ENCODE measurements around the gene LILRA2.
A peak's percentile ranks its signal among the peaks of the same experiment; 100 is the strongest.
"Not testable (repeated sequence)": the region's sequence is repeated elsewhere in the genome, so short reads cannot be mapped to it uniquely, and the experiment has no call there.

The LILRA2 gene

DNA sequence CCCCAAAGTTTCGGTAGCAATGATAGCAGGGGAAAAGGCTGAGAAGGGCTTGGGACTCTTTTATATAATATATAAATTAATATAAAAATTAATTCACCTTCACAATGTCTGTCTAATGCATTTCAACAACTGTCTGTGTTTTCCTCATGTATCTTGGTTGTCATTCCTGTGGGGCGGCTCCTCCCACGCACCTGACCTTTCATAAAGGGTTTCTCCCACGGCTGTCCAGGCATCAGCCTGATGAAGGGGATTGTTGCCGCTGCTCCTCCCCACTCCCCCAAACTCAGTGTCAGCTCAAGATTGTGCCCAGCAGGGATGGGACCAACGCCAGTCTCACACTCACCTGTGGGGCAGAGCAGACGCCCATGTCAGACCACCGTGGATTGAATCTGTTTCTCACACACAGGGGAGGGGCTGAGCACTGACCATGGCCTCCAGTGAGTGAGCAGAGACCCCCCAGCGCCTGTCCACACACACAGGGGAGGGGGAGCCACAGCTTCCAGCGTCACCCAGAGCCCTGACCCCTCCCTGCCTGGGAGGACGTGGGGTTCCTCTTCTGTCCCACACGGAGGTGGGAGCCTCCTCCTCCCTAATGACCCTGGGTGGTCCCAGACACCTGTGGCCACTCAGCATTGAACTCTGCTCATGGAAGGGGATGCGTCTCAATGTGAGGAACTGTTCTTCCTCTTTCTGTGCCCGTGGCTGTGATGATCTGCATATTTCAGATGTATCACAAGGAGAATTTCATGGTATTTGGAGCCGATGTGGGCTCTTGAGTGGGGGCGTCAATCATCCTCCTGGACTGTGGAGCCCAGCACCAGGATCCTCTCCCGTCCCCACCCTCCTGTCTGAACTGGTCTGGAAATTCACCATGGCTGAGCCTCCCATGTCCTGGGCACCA, 1.6 kb upstream of the LILRA2 start:
- DNase-seq, result not testable (repeated sequence)

DNA sequence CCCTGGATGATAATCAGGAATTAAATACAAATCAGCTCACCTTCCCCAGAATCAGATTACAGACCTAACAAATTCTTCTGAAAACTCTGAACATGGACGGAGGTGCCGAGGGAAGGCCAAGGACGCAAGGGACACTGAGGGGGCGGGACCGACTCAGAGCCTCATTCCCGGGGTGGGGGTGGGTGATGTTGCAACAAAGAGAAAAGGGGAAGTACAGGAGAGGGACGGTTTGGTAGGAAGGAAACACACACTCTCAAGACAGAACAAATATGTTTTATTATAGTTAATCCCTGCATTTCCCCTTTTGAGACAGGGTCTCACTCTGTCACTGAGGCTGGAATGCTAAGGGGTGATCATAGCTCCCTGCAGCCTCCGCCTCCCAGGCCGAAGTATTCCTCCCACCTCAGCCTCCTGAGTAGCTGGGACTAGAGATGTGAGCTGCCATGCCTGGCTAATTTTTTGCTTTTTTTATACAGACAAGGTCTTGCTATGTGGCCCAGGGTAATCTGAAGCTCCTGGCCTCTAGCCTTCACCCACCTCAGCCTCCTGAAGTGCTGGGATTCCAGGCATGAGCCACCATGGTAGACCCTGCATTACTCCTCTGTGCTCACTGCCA, 786 bp upstream of the LILRA2 start:
- DNase-seq, result no peak

DNA sequence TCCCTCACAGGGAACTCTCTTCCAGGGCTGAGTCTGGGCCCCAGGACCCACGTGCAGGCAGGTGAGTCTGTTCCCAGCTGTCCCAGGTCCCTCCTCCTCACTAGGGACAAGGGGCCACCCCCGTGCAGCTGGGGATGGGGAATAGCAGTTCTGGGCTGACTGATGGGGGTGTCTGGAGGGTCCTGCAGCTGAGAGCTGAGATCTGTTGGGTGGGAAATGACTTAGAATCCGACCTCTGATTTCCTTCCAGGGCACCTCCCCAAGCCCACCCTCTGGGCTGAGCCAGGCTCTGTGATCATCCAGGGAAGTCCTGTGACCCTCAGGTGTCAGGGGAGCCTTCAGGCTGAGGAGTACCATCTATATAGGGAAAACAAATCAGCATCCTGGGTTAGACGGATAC, 461 bp downstream of the LILRA2 start:
- DNase-seq, result no peak

DNA sequence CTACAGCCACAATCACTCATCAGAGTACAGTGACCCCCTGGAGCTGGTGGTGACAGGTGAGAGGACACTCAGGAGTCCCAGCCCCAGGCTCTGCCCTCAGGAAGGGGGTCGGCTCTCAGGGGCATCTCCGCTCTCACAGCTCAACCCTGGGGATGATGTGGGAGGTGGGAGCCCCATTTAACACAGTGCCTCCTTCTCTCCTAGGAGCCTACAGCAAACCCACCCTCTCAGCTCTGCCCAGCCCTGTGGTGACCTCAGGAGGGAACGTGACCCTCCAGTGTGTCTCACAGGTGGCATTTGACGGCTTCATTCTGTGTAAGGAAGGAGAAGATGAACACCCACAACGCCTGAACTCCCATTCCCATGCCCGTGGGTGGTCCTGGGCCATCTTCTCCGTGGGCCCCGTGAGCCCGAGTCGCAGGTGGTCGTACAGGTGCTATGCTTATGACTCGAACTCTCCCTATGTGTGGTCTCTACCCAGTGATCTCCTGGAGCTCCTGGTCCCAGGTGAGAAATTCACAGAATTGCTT, 1.0 kb downstream of the LILRA2 start:
- DNase-seq, result no peak

DNA sequence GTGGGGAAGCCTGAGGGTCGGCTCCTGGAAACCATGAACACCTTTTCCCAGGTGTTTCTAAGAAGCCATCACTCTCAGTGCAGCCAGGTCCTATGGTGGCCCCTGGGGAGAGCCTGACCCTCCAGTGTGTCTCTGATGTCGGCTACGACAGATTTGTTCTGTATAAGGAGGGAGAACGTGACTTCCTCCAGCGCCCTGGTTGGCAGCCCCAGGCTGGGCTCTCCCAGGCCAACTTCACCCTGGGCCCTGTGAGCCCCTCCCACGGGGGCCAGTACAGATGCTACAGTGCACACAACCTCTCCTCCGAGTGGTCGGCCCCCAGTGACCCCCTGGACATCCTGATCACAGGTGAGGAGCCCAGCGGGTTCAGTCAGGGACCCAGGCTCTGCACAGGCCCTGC, 1.6 kb downstream of the LILRA2 start:
- not testable (repeated sequence) for DNase-seq

DNA sequence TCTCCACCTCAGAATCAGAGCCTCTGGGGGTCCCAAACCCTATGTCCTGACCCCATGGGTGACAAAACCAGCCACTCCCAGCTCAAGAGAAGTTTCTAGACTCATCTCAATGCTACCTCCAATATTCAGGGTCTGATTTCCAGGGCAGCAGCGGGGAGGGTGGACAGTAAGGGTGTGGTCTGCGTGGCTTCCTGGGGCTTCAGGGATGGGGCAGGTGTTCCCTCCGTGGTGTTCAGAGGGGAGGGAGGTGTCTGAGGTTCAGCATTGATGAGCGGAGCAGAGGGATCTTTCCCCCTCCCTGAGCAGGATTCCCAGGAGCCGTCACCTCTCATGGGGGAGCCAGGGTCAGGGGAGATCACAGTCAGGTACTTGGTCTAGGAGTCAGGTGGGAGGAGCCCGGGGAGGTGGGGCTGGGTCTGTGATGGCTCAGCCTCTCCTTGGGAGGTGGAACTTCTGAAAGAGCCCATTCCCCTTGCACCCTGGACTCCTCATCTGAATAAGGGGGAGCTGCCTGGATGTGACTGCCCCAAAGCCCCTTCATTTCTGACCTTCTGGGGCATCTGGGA, 2.9 kb downstream of the LILRA2 start:
- DNase-seq, result no peak

DNA sequence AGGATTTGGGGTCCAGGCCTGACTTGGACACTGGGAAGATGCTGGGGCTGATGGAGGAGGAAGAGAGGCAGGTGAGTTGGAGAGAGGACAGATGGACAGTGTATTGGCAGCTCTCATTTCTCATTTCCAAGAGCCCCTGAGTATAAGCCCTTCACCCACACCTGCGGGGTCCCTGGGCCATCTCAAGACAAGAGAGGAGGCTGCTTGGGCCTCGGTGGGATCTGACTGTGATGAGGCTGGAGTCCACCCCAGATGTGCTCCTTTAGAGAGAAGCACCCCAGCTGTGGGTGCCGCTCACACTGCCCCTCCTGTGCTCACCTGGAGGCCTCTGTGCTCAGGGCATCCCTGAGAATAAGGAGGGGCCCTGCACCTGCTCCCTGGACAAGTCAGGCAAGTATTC, 3.7 kb downstream of the LILRA2 start:
- no peak for DNase-seq

DNA sequence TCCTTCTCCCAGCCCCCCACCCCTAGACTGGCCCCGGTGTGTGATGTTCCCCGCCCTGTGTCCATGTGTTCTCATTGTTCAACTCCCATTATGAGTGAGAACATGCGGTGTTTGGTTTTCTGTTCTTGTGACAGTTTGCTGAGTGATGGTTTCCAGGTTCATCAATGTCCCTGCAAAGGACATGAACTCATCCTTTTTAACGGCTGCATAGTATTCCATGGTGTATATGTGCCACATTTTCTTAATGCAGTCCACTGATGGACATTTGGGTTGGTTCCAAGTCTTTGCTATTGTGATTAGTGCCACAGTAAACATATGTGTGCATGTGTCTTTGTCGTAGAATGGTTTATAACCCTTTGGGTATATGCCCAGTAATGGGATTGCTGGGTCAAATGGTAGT, 4.7 kb downstream of the LILRA2 start:
- not testable (repeated sequence) for DNase-seq

DNA sequence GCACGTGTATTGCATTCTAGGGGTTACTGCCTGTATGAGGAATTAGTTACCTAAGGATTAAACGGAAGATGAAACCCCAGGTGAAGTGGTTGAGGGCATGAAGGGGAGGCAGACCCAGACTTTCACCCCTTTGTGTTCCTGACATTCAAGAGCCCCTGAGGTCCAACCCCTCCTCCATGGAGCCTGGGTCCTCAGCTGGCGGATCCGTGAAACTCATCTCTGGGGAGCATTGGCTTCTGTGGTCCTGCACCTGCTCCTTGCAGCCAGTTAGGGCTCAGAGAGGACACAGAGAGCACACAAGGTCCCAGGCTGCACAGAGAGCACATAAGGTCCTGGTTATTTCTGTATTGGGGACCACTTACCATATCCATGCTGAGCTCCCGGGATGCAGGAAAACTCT, 12.8 kb downstream of the LILRA2 start:
- no peak for DNase-seq

DNA sequence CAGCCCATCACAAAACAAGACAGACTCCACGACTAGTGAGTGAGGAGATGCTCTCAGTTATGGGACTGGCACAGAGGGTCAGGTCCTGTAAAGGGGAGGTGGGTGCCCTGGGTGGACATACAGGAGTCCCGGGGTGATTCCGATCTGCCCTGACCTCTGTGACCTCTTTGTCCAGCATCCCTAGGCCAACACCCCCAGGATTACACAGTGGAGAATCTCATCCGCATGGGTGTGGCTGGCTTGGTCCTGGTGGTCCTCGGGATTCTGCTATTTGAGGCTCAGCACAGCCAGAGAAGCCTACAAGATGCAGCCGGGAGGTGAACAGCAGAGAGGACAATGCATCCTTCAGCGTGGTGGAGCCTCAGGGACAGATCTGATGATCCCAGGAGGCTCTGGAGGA, 13.4 kb downstream of the LILRA2 start:
- no peak for DNase-seq

DNA sequence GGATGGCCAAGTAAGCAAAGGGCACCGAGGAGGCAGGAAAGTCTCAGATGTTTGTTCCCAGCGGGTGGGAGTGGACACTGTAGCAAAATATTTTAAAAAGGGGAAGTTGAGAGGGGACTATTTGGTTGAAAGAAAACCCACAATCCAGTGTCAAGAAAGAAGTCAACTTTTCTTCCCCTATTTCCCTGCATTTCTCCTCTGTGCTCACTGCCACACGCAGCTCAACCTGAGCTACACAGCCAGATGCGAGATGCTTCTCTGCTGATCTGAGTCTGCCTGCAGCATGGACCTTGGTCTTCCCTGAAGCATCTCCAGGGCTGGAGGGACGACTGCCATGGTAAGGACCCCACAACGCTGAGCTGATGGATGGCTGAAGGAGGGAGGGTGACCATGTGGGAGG, 19.9 kb downstream of the LILRA2 start, which contains the start of gene LILRA1:
TSS of gene LILRA1 (plus strand) at position 188 of the 400 bp plus-strand sequence. CDS start 613 bp downstream, outside the sequence.
- DNase-seq, result not testable (repeated sequence)

DNA sequence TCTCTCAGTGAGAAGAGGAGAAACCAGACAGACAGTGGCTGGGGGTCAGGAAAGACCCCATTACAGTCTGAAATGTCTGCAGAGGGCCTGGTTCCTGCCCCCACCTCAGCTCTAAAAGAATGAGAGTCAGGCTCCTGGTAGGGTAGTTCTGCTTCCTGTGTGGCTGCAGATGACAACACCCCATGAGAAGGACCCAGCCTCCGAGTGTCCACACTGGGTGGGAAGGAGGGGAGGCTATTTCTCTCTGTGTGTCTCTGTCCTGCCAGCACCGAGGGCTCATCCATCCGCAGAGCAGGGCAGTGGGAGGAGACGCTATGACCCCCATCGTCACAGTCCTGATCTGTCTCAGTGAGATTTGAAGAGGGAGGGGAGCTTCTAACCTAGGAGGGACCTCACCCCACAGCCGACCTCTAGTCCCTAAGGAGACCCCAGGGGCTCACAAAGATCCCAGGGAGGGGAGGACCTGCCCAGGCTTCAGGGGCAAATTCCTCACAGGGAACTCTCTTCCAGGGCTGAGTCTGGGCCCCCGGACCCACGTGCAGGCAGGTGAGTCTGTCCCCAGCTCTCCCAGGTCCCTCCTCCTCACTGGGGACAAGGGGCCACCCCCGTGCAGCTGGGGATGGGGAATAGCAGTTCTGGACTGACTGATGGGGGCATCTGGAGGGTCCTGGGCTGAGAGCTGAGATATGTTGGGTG, 20.5 kb downstream of the LILRA2 start:
- DNase-seq, result not testable (repeated sequence)

DNA sequence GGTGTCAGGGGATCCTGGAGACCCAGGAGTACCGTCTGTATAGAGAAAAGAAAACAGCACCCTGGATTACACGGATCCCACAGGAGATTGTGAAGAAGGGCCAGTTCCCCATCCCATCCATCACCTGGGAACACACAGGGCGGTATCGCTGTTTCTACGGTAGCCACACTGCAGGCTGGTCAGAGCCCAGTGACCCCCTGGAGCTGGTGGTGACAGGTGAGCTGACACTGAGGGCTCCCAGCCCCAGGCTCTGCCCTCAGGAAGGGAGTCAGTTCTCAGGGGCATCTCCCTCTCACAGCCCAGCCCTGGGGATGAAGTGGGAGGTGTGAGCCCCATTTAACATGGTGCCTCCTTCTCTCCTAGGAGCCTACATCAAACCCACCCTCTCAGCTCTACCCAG, 21.1 kb downstream of the LILRA2 start:
- no peak for DNase-seq

DNA sequence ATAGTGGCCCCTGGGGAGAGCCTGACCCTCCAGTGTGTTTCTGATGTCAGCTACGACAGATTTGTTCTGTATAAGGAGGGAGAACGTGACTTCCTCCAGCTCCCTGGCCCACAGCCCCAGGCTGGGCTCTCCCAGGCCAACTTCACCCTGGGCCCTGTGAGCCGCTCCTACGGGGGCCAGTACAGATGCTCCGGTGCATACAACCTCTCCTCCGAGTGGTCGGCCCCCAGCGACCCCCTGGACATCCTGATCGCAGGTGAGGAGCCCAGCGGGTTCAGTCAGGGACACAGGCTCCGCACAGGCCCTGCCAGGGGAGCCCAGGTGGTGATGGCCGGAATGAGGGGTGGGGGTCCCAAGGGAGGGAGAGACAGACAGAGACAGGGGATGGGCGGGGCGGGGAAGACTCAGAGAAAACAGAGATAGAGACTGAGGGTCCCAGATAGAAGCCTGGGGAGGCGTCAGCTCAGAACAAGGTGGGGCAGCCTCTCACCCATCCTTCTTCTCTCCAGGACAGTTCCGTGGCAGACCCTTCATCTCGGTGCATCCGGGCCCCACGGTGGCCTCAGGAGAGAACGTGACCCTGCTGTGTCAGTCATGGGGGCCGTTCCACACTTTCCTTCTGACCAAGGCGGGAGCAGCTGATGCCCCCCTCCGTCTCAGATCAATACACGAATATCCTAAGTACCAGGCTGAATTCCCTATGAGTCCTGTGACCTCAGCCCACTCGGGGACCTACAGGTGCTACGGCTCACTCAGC, 22.3 kb downstream of the LILRA2 start:
- DNase-seq, result not testable (repeated sequence)

DNA sequence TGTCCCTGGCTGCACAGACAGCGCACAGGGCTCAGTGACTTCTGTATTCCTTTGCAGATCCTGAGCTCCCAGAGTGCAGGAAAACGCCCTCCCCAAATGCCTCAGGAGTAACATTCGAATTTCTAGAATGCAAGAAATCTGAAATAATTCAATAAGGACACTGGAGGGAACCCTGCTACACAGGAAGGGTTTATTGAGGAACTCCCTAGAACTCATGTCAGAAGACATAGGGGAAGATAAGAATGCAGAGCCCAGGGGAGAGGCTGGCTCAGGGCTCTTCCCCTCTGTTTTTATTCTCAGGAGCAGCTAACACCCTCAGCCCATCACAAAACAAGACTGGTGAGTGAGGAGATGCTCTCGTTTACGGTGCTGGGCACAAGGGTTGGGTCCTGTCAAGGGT, 26.6 kb downstream of the LILRA2 start:
- DNase-seq, result no peak

DNA sequence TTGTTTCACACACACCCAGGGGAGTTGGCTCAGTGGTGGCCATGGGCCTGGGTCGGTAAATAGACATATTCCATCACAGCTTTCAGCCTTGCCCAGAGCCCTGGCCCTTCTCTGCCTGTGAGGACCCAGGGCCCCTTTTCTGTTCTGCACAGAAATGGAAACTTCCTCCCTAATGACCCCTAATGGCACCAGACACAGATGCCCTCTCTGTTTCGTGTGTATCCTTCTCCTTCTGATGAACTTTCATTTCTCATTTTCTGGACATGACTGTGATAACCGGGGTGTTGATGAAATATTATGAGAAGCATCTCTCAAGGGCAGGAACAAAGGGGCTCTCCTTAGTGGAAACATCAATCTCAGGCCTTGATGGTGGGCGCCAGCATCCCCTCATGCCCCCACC, 32.6 kb downstream of the LILRA2 start:
- DNase-seq, result no peak

DNA sequence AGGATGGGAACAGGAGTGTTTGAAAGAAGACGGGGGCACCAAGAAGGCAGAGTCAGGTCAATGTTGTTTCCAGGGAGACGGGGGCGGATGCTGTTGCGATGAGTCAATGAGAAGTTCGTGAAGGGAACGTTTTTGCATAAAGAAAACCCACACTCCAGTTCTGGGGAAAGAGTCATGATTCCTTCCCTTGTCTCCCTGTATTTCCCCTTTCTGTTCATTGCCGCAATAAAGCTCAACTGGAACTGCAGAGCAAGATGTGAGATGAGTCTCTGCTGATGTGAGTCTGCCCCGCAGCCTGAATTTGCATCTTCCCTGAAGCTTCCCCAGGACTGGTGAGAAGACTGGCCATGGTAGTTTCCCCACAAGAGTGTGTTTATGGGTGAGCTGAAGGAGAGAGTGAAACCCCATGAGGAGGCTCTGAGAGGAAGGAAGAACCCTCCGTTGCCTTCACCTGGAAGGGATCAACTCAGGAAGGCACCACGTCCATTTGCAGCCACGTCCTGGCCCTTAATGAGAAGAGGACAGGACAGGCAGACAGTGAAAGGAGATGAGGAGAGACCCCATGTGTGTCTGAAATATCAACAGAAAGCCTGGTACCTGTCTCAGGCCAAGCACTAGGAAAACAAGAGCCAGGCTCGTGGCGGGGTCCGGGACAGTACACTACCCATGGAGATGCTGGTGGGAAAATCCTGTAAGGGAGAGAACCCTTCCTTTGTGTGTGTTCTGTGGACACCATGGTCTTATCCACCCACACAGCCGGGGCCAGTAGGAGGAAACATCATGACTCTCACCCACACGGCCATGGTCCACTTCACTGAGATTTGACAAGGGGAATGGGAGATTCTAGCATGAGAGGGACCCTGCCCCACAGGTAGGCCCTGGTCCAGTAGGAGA, 33.5 kb downstream of the LILRA2 start:
- DNase-seq, result peak; percentile 11

DNA sequence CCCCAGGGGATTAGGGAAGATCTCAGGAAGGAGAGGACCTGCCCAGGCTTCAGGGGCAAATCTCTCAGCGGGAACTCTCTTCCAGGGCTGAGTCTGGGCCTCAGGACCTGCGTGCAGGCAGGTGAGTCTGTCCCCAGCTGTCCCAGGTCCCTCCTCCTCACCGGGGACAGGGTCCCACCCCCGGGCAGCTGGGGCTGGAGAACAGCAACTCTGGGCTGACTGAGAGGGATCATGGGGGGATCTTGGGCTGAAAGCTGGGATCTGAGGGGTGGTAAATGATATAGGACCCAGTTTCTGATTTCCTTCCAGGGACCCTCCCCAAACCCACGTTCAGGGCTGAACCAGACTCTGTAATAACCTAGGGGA, 34.2 kb downstream of the LILRA2 start:
- no peak for DNase-seq

DNA sequence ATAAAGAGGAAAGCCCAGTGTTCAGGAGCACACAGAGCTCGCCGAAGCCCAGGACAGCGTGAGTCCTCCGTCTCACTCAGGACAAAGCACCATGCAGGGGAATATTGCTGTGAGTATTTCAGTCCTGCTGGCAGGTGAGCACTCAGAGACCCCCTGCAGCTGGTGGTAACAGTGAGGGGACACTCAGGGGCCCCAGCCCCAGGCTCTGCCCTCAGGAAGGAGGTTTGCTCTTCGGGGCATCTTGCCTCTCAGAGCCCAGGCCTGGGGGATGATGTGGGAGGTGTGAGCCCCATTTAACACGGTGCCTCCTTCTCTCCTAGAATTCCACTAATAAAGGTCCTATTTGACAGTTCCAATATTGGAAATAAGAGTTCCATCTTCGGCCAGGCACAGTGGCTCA, 34.6 kb downstream of the LILRA2 start:
- no peak for DNase-seq

DNA sequence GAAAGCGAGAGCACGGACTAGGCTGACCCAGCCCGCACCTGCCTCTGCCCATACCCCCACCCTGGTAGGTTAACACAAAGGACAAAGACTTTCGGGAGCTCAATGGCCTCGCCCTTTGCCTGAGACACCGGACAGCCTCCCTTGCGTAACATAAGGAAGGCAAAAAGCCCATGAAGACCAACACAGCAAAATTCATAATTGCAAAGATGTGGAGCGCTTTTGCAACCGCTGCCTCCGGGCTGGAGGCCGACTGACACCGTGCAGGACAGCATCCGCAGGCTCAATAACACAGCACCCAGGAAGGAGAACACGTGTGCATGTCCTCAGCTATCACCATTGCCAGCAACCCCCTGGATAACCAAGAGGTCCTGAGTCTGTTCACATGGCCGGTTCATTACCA, 35.2 kb downstream of the LILRA2 start:
- no peak for DNase-seq

DNA sequence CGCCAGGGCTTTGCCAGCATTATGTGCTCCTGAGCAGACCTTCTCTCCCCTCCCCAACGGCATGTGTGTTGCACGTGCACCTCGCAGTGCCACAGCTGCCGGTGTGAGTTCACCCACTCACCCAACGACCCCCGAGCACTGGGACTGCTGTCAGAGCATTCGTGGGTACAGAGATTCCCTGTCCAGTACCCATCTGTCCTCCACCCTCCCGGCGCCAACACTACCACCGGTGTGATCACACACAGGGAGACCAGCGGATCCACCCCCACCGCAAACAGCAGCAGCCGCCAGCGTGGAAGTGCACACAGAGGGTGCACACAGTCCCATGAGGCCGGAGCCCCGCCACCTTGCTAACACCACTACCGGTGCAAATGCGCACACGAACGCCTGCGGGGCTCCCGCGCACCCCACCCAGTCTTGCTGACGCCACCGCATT, 35.8 kb downstream of the LILRA2 start:
- DNase-seq, result no peak

All from stimulated activated CD4-positive, alpha-beta T cell treated with anti-CD3 and anti-CD28 coated beads, Interleukin-15, amount 100 ng/mL, for 24 hours (primary cell).